ENCODE data around the gene BAMBI.
A peak's percentile ranks its signal among the peaks of the same experiment; 100 is the strongest.

Gene BAMBI

GRCh38 chr10:28676326-28676967 lies 874 bp upstream of the BAMBI start:
- peak; percentile 12 for DNase-seq

- DNase-seq, result peak; percentile 21
Measured at GRCh38 chr10:28677888-28678686, 766 bp downstream of the BAMBI start.

GRCh38 chr10:28678687-28679457 lies 1.6 kb downstream of the BAMBI start:
- DNase-seq, result no peak

GRCh38 chr10:28679581-28680357 lies 2.4 kb downstream of the BAMBI start:
- DNase-seq, result no peak

GRCh38 chr10:28680358-28680752 lies 3.0 kb downstream of the BAMBI start:
- DNase-seq, result no peak

GRCh38 chr10:28681291-28681763 lies 4.0 kb downstream of the BAMBI start:
- DNase-seq, result no peak

GRCh38 chr10:28681928-28682750 lies 4.8 kb downstream of the BAMBI start:
- DNase-seq, result no peak

GRCh38 chr10:28684157-28684985 lies 7.0 kb downstream of the BAMBI start:
- DNase-seq, result no peak

GRCh38 chr10:28684986-28685580 lies 7.8 kb downstream of the BAMBI start:
- DNase-seq, result no peak

GRCh38 chr10:28685717-28686116 lies 8.4 kb downstream of the BAMBI start:
- DNase-seq, result no peak

- no peak for DNase-seq
Measured at GRCh38 chr10:28686835-28687682, 9.7 kb downstream of the BAMBI start.

- no peak for DNase-seq
Measured at GRCh38 chr10:28687683-28688001, 10.3 kb downstream of the BAMBI start.

- DNase-seq, result no peak
Measured at GRCh38 chr10:28690545-28690944, 13.2 kb downstream of the BAMBI start.

- DNase-seq, result no peak
Measured at GRCh38 chr10:28691187-28691694, 13.9 kb downstream of the BAMBI start.

- DNase-seq, result no peak
Measured at GRCh38 chr10:28692050-28692449, 14.7 kb downstream of the BAMBI start.

- no peak for DNase-seq
Measured at GRCh38 chr10:28694530-28694929, 17.2 kb downstream of the BAMBI start.

- no peak for DNase-seq
Measured at GRCh38 chr10:28698075-28698474, 20.8 kb downstream of the BAMBI start.

GRCh38 chr10:28704464-28705161 lies 27.3 kb downstream of the BAMBI start:
- DNase-seq, result no peak

GRCh38 chr10:28705472-28705871 lies 28.2 kb downstream of the BAMBI start:
- no peak for DNase-seq

Measured in fibroblast of skin of right quadriceps (primary cell).